GM19455 (cell line): ENCODE data around the gene ECE2.
"Not testable (repeated sequence)": the region's sequence is repeated elsewhere in the genome, so short reads cannot be mapped to it uniquely, and the experiment has no call there.

Experiments used
- ATAC-seq: cut with Tn5 transposase; IDR thresholded peaks from one replicate; pipeline ENCODE4 v1.9.1; 2021; ENCODE audit not compliant: unreplicated experiment

The ECE2 gene

DNA sequence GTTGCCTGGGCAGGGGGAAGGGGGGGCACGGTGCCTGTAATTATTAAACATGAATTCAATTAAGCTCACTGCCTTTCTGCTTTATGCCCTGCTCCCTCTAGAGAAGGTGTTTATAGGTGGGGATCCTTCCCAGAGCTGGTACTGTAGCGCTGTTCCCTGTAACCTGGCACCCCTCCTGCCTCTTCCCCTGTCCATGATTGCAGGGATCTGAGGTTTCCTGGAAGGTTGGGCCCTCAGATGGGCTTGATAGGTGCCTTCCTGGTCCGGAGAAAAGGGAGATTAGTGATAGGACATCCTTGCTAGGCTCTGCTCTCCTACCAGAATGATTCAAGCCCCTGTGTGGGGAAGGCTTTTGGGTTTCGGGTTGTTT, 59.5 kb downstream of the ECE2 start:
- peak; percentile 8 for ATAC-seq

- ATAC-seq = peak; percentile 87
These were observed 60.1 kb downstream of the ECE2 start for GRCh38 chr3:184335661-184336546.

DNA sequence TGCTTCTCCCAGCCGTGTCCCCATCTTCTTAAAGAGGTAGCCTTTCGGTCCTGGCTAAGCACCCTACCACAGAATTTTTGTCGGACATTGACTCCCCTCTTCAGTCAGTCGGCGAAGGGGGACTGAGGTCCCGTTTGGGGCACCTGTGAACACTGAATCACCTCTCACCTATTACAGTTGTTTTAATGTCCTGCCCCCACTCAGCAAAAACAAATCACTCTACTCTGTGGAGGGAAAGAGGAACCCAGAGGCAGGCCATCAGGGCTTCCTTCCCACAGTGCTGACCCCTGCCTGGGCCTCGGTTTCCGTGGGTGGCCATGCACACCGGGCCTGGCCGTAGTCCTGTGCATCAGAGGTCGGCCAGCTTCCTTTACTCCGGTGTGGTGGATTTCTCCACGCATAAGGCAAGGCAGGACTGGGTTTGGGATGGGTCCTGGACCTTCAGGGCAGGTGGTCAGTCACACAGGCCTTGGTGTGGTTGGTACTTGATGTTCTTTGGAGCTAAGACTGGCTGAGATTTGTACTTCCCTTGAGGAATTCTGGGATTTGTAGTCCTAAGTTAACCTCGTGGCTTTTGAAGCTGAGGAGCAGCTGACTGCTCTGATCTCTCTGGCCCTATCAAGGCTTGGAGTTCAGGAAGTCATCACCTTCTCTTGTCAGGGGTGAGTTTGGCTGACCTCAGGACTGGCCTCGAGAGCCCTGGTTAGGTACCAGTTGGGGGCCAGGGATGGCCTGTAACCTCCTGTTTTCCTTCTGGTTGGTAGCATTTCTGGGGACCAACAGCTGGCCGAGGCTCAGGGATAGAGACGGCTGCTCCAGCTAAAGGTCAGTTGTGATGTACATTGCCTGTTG, 61.0 kb downstream of the ECE2 start:
- ATAC-seq = no peak

GRCh38 chr3:184337399-184337714, 61.5 kb downstream of the ECE2 start, which contains the start of gene FAM131A:
FAM131A (plus strand) TSS chr3:184337600; CDS start chr3:184337631, 31 bp downstream.
- ATAC-seq = no peak

- no peak for ATAC-seq
These were observed 62.2 kb downstream of the ECE2 start for GRCh38 chr3:184337981-184338380.

GRCh38 chr3:184338511-184338945, 62.7 kb downstream of the ECE2 start:
- no peak for ATAC-seq

GRCh38 chr3:184339001-184339400, 63.2 kb downstream of the ECE2 start:
- no peak for ATAC-seq

- not testable (repeated sequence) for ATAC-seq
These were observed 63.8 kb downstream of the ECE2 start for GRCh38 chr3:184339451-184340135.

DNA sequence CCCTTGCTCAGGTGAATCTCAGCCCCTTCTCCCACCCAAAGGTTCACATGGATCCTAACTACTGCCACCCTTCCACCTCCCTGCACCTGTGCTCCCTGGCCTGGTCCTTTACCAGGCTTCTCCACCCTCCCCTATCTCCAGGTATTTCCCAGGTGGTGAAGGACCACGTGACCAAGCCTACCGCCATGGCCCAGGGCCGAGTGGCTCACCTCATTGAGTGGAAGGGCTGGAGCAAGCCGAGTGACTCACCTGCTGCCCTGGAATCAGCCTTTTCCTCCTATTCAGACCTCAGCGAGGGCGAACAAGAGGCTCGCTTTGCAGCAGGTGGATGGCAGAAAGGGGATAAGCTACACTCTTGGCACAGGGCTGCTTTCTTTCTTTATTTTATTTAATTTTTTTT, 66.1 kb downstream of the ECE2 start:
- ATAC-seq = no peak
